Astrocyte (in vitro differentiated cells and primary cell): Measurements from ENCODE around the gene PKNOX2. TPM values are rescaled to one million over a fixed set of nuclear protein-coding genes. Genes with fewer than 3 reads are reported as not detected.
A peak's percentile ranks its signal among the peaks of the same experiment; 100 is the strongest.

Source experiments
- DNase-seq: peaks from one replicate; pipeline ENCODE4 v3.0.0-alpha.2; 2010; ENCODE audit warnings: low read depth
- FAIRE-seq: peaks from 2 replicates; lab custom pipeline; 2011; peaks lifted over from hg19 to GRCh38; lab: Jason Lieb, UNC
- H2AFZ ChIP-seq: 2 replicates; pipeline ENCODE4 v1.6.0; 2012; ENCODE audit warnings: low read depth, low read length, inconsistent platforms
- H3K27ac ChIP-seq: 2 replicates; pipeline ENCODE4 v1.5.1; 2011; ENCODE audit warnings: low read depth, low read length, inconsistent platforms
- H3K27me3 ChIP-seq: 2 replicates; pipeline ENCODE4 v1.6.0; 2011; ENCODE audit warnings: low read length, inconsistent platforms; ENCODE audit not compliant: insufficient read depth
- H3K36me3 ChIP-seq: 2 replicates; pipeline ENCODE4 v1.5.1; 2011; ENCODE audit warnings: low read length, inconsistent platforms; ENCODE audit not compliant: insufficient read depth
- H3K4me1 ChIP-seq: 2 replicates; pipeline ENCODE4 v1.5.1; 2011; ENCODE audit warnings: low read length, inconsistent platforms; ENCODE audit not compliant: insufficient read depth
- H3K4me2 ChIP-seq: 2 replicates; pipeline ENCODE4 v1.6.0; 2012; ENCODE audit warnings: low read length, inconsistent platforms
- H3K4me3 ChIP-seq: 2 replicates; pipeline ENCODE4 v1.5.1; 2011; ENCODE audit warnings: low read depth, mild to moderate bottlenecking, low read length, inconsistent platforms; ENCODE audit not compliant: insufficient read depth
- H3K79me2 ChIP-seq: 2 replicates; pipeline ENCODE4 v1.6.0; 2012; ENCODE audit warnings: mild to moderate bottlenecking, low read length, inconsistent platforms; ENCODE audit not compliant: insufficient read depth
- H3K9ac ChIP-seq: 2 replicates; pipeline ENCODE4 v1.6.0; 2012; ENCODE audit warnings: mild to moderate bottlenecking, low read length, inconsistent platforms
- H3K9me3 ChIP-seq: 2 replicates; pipeline ENCODE4 v1.5.1; 2012; ENCODE audit warnings: low read depth, mild to moderate bottlenecking, low read length, inconsistent platforms; ENCODE audit not compliant: insufficient read depth
- H4K20me1 ChIP-seq: 2 replicates; pipeline ENCODE4 v1.6.0; 2012; ENCODE audit warnings: low read length, inconsistent platforms; ENCODE audit not compliant: insufficient read depth
- H3K27ac Mint-ChIP-seq: one replicate; pipeline ENCODE4 v1.8.0; 2021; ENCODE audit warnings: mild to moderate bottlenecking, mixed read lengths; ENCODE audit not compliant: unreplicated experiment
- H3K27me3 Mint-ChIP-seq: one replicate; pipeline ENCODE4 v1.8.0; 2021; ENCODE audit warnings: low read depth, mixed read lengths; ENCODE audit not compliant: unreplicated experiment
- H3K36me3 Mint-ChIP-seq: one replicate; pipeline ENCODE4 v1.8.0; 2021; ENCODE audit warnings: low read depth, mixed read lengths; ENCODE audit not compliant: unreplicated experiment
- H3K4me1 Mint-ChIP-seq: one replicate; pipeline ENCODE4 v1.8.0; 2021; ENCODE audit warnings: low read depth, mixed read lengths; ENCODE audit not compliant: unreplicated experiment
- H3K4me3 Mint-ChIP-seq: one replicate; pipeline ENCODE4 v1.8.0; 2021; ENCODE audit warnings: mild to moderate bottlenecking, moderate library complexity, mixed read lengths; ENCODE audit not compliant: unreplicated experiment
- H3K9me3 Mint-ChIP-seq: one replicate; pipeline ENCODE4 v1.8.0; 2021; ENCODE audit warnings: mild to moderate bottlenecking, mixed read lengths; ENCODE audit not compliant: unreplicated experiment
- EZH2 ChIP-seq: IDR thresholded peaks from 2 replicates; pipeline ENCODE4 v1.6.1; 2012; ENCODE audit warnings: mild to moderate bottlenecking, low read length, inconsistent platforms; ENCODE audit not compliant: insufficient read depth
- total RNA-seq: library from RNA; stranded (reverse); gene quantifications from 2 replicates; pipeline ENCODE4 v1.2.1, GENCODE V29; 2021
- TF ChIP-seq, protein P1 (sequence below): IDR thresholded peaks from 2 replicates; pipeline ENCODE4 v1.5.1; 2011; ENCODE audit warnings: low read depth, mild to moderate bottlenecking, inconsistent platforms, low read length, moderate library complexity; ENCODE audit not compliant: insufficient read depth

The PKNOX2 gene
- total RNA-seq, 1 donor from 2014 or later = 53.4 TPM

DNA sequence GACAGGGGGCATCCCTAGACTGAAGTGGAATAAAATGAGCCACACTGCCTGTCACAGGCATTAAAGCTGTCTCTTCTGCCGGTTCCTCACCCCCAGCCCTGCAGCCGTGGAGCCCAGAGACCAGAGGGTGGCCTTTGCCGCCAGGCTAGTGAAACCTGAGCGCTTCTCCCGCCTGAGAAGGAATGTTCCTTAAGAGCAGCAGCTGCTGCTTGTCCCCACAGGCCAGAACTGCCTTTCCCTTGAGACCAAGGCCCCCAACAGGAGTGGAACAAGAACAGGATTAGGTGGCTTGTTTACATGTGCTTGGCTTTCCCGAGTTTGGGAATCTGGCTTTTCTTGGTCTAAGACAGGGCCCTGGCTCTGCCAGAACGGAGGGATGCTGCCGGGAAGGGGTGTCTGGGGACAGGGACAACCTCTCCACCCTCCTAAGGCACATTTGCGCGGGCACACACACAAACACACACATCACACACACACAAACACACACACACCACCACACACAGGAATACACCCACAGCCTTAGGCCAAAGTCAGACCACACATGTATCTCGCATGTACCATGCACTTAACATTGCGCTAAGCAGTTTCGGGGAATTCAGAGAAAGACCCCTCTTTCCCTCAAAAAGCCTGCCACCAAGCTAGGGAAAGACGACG lies 239.7 kb downstream of the PKNOX2 start:
- H3K4me1 Mint-ChIP-seq = peaks cover 36% of the 10 kb centered on the region
- no peak overlapping the region for H3K9ac ChIP-seq

DNA sequence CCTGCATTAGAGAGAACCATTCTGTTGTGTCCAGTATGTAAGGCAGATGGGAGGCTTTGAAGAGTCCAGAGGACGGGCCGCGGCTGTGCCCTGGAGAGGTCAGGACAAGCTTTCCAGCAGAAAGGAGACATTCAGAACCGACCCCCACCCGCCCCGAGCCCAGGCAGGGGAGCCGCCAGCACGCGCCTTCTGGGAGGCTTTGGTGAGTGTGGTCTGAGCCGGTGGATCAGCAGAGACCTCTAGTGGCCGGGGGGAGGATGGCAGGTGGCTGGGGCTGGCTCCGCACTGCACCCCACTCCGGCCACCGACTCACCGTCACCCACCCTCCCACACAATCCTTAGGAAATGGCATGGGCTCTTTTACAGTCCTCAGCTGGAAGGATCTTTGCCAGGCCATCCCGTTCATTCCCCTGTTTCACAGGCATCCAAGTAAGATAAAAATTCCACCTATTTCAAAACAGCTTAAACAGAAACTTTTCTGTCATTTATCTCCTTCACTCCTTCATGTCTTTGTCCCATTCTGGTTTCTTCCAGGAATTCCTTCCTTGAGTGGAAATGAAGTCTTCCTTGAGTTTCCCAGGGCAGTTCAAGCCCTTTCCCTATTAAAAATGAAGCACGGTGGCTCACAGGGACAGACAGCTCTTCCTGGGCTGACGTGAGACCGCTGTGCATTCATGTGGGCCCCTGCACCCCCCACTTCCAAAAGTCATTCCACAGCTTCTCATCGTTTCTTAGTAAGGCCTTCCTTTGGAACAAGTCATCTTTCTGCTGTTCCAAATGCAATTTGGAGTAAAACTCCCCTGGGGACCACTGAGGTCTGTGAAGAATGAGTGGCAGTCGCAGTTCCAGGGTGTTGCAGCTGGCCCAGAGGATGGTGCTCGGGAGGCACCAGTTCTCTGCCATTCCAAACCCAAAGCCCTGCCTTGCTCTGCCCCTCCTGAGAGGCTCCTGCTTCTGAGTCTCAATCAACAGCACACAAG lies 240.6 kb downstream of the PKNOX2 start:
- H3K9me3 Mint-ChIP-seq = no peaks in the 10 kb centered on the region
- DNase-seq (no peak), FAIRE-seq (no peak)
- peaks cover 36% of the 10 kb centered on the region for H3K4me1 Mint-ChIP-seq
- peak overlapping the region; percentile 73 for H3K27ac Mint-ChIP-seq
- Histone ChIP-seq H3K4me1 (peaks cover 15% of the 10 kb centered on the region), H3K9ac (no peak overlapping the region), H3K9me3 (no peaks in the 10 kb centered on the region), H4K20me1 (no peaks in the 10 kb centered on the region), H3K27me3 (no peaks in the 10 kb centered on the region), H3K36me3 (no peaks in the 10 kb centered on the region), H3K4me2 (peak overlapping the region; percentile 68), H3K4me3 (no peak overlapping the region), H3K27ac (no peak overlapping the region), H2AFZ (peak overlapping the region; percentile 72), H3K79me2 (no peaks in the 10 kb centered on the region)
- no peak for TF ChIP-seq EZH2
- TF ChIP-seq, protein P1, sequence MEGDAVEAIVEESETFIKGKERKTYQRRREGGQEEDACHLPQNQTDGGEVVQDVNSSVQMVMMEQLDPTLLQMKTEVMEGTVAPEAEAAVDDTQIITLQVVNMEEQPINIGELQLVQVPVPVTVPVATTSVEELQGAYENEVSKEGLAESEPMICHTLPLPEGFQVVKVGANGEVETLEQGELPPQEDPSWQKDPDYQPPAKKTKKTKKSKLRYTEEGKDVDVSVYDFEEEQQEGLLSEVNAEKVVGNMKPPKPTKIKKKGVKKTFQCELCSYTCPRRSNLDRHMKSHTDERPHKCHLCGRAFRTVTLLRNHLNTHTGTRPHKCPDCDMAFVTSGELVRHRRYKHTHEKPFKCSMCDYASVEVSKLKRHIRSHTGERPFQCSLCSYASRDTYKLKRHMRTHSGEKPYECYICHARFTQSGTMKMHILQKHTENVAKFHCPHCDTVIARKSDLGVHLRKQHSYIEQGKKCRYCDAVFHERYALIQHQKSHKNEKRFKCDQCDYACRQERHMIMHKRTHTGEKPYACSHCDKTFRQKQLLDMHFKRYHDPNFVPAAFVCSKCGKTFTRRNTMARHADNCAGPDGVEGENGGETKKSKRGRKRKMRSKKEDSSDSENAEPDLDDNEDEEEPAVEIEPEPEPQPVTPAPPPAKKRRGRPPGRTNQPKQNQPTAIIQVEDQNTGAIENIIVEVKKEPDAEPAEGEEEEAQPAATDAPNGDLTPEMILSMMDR = peak; percentile 70
- H3K36me3 Mint-ChIP-seq = peaks cover 40% of the 10 kb centered on the region
- no peak overlapping the region for H3K4me3 Mint-ChIP-seq
- H3K27me3 Mint-ChIP-seq = no peaks in the 10 kb centered on the region

More for the DNA sequence above, 239.7 kb downstream of the PKNOX2 start:
- peaks cover 45% of the 10 kb centered on the region for H3K36me3 Mint-ChIP-seq
- peaks cover 15% of the 10 kb centered on the region for H3K4me1 ChIP-seq
- no peak overlapping the region for H3K4me3 Mint-ChIP-seq
- DNase-seq (no peak), FAIRE-seq (no peak)
- H3K9me3 ChIP-seq = no peaks in the 10 kb centered on the region
- no peaks in the 10 kb centered on the region for H3K27me3 Mint-ChIP-seq
- H3K4me3 ChIP-seq = no peak overlapping the region
- H3K9me3 Mint-ChIP-seq = no peaks in the 10 kb centered on the region
- peak overlapping the region; percentile 68 for H3K4me2 ChIP-seq
- TF ChIP-seq EZH2 = no peak
- TF ChIP-seq, protein P1 = no peak
- no peaks in the 10 kb centered on the region for H3K79me2 ChIP-seq
- no peak overlapping the region for H3K27ac ChIP-seq
- H3K36me3 ChIP-seq = no peaks in the 10 kb centered on the region
- no peaks in the 10 kb centered on the region for H3K27me3 ChIP-seq
- H4K20me1 ChIP-seq = no peaks in the 10 kb centered on the region
- H2AFZ ChIP-seq = peak overlapping the region; percentile 72
- peak overlapping the region; percentile 73 for H3K27ac Mint-ChIP-seq
